B cell (primary cell): Measurements from ENCODE around the gene IPO13. TPM values are rescaled to one million over a fixed set of nuclear protein-coding genes. Genes with fewer than 3 reads are reported as not detected.

Experiments
- ATAC-seq: fragments of 200-7000 bp; cut with Tn5 transposase; one replicate; pipeline ENCODE4 v1.10.0; 2021; ENCODE audit warnings: low read depth, mild to moderate bottlenecking, moderate number of reproducible peaks, moderate library complexity
- CTCF ChIA-PET: fragments of 350-600 bp; sonication (Branson Sonifier 250); formaldehyde crosslinking; loops from one replicate; lab custom pipeline; 2021; ENCODE audit warnings: antibody characterized with exemption, inconsistent platforms; lab: Charles Lee
- POLR2A ChIA-PET: fragments of 350-600 bp; sonication (Branson Sonifier 250); formaldehyde crosslinking; loops from one replicate; lab custom pipeline; 2021; ENCODE audit warnings: antibody characterized with exemption; lab: Charles Lee
- DNase-seq: peaks from one replicate; pipeline ENCODE4 v3.0.0; 2013
- H2AFZ ChIP-seq: 2 replicates; pipeline ENCODE4 v1.6.1; 2012; ENCODE audit warnings: mild to moderate bottlenecking, low read depth, low read length; ENCODE audit not compliant: insufficient read depth, poor library complexity, severe bottlenecking
- H3K27ac ChIP-seq, 2 donors: 1 replicate in 1 of 2; 2 replicates in 1 of 2; pipeline ENCODE4 v1.5.1; 2012 to 2013; ENCODE audit warnings: low read length in 2 of 2, mild to moderate bottlenecking in 2 of 2, moderate library complexity in 1 of 2
- H3K27me3 ChIP-seq, 4 experiments: fragments of 200-600 bp in 1 of 4; sonication (generic) in 1 of 4; replicated peaks in 1 of 4; 1 replicate in 2 of 4; 2 replicates in 2 of 4; pipeline versions ENCODE4 v1.6.1 to v1.7.0; 2013 to 2016; ENCODE audit warnings: low read length in 3 of 4, mild to moderate bottlenecking in 2 of 4, mixed read lengths in 1 of 4, moderate library complexity in 1 of 4; ENCODE audit not compliant: insufficient read depth in 4 of 4, control insufficient read depth in 3 of 4; ENCODE audit errors: control extremely low read depth in 1 of 4
- H3K36me3 ChIP-seq, 2 experiments: replicated peaks in 1 of 2; 1 replicate in 1 of 2; 2 replicates in 1 of 2; pipeline versions ENCODE4 v1.6.1 to v1.7.1; 2013; ENCODE audit warnings: low read length in 1 of 2; ENCODE audit not compliant: insufficient read depth in 2 of 2, control insufficient read depth in 1 of 2; ENCODE audit errors: control extremely low read depth in 1 of 2, extremely low read depth in 1 of 2
- H3K4me1 ChIP-seq, 2 donors: fragments of 200-600 bp in 1 of 2; sonication (generic) in 1 of 2; 1 replicate in 1 of 2; 2 replicates in 1 of 2; pipeline versions ENCODE4 v1.5.1 to v1.6.1; 2013 to 2017; ENCODE audit warnings: low read length in 2 of 2; ENCODE audit not compliant: control insufficient read depth in 2 of 2, insufficient read depth in 2 of 2
- H3K4me2 ChIP-seq: replicated peaks from 2 replicates; pipeline ENCODE3; 2012; ENCODE audit warnings: mild to moderate bottlenecking, low read depth, low read length; ENCODE audit not compliant: poor library complexity, severe bottlenecking
- H3K4me3 ChIP-seq, 5 experiments: fragments of 200-600 bp in 1 of 5; sonication (generic) in 1 of 5; 1 replicate in 3 of 5; 2 replicates in 2 of 5; pipeline versions ENCODE4 v1.5.1 to v1.7.0; 2011 to 2016; ENCODE audit warnings: low read length in 4 of 5, mild to moderate bottlenecking in 4 of 5, low read depth in 2 of 5, control low read depth in 1 of 5, moderate library complexity in 1 of 5; ENCODE audit not compliant: insufficient read depth in 1 of 5; ENCODE audit errors: control extremely low read depth in 1 of 5, extremely low read depth in 1 of 5
- H3K79me2 ChIP-seq: fragments of 200-600 bp; sonication (generic); one replicate; pipeline ENCODE4 v1.6.0; 2016; ENCODE audit warnings: low read length; ENCODE audit not compliant: control insufficient read depth, insufficient read depth
- H3K9ac ChIP-seq: fragments of 200-600 bp; sonication (generic); 2 replicates; pipeline ENCODE4 v1.6.1; 2017; ENCODE audit warnings: mild to moderate bottlenecking, low read length, moderate library complexity
- H3K9me3 ChIP-seq, 3 donors: one replicate each; pipeline versions ENCODE4 v1.6.1 to v1.7.1; 2013; ENCODE audit warnings: low read length in 2 of 3; ENCODE audit not compliant: control insufficient read depth in 2 of 3, insufficient read depth in 1 of 3; ENCODE audit errors: control extremely low read depth in 1 of 3
- H4K20me1 ChIP-seq: 2 replicates; pipeline ENCODE4 v1.6.0; 2012; ENCODE audit warnings: mild to moderate bottlenecking, low read length; ENCODE audit not compliant: insufficient read depth, control insufficient read depth, poor library complexity, severe bottlenecking
- H3K27ac Mint-ChIP-seq: one replicate; pipeline ENCODE4 v1.8.0; 2021; ENCODE audit warnings: mixed read lengths
- H3K27me3 Mint-ChIP-seq: one replicate; pipeline ENCODE4 v1.8.0; 2021; ENCODE audit warnings: mixed read lengths
- H3K4me1 Mint-ChIP-seq: one replicate; pipeline ENCODE4 v1.8.0; 2021; ENCODE audit warnings: mixed read lengths
- H3K4me3 Mint-ChIP-seq: one replicate; pipeline ENCODE4 v1.8.0; 2021; ENCODE audit warnings: mixed read lengths
- H3K9me3 Mint-ChIP-seq: one replicate; pipeline ENCODE4 v1.8.0; 2022; ENCODE audit warnings: mixed read lengths; ENCODE audit not compliant: insufficient read depth
- EZH2 ChIP-seq: IDR thresholded peaks from 2 replicates; pipeline ENCODE4 v1.6.1; 2012; ENCODE audit warnings: borderline replicate concordance, low read depth, mild to moderate bottlenecking, moderate library complexity, low read length; ENCODE audit not compliant: insufficient read depth, poor library complexity, severe bottlenecking
- WGBS: methylation state at CpG from one replicate; pipeline ENCODE4 v1.1.5; 2013; ENCODE audit warnings: missing lambda C conversion rate; ENCODE audit not compliant: insufficient coverage; 5-methylcytosine and 5-hydroxymethylcytosine counted together
- intact Hi-C: fragments of 100-400 bp; cut with micrococcal nuclease; formaldehyde crosslinking; loops from one replicate; pipeline ENCODE4 v1.10.0; 2022
- polyA plus RNA-seq: library from polyadenylated mRNA; depleted of rRNA; stranded (reverse); fragments of >200 nt; gene quantifications from 2 replicates; pipeline ENCODE4 v1.2.3, GENCODE V29; 2012
- total RNA-seq, 2 donors: library from RNA; stranded (reverse); fragments of 120-200 nt in 1 of 2; gene quantifications; 1 replicate in 1 of 2; 2 replicates in 1 of 2; pipeline versions ENCODE4 v1.2.3 to v1.2.4, GENCODE V29; 2013 to 2022
- TF ChIP-seq, protein P1 (sequence below): fragments of 200-600 bp; IDR thresholded peaks from one replicate; pipeline ENCODE4 v1.8.0; 2022; ENCODE audit warnings: antibody characterized with exemption, mild to moderate bottlenecking

The IPO13 gene
- total and polyA plus RNA-seq, 2 donors (not counting 1 experiment from before 2014, with no cell fraction given) = 18.7 to 19.7 TPM

DNA sequence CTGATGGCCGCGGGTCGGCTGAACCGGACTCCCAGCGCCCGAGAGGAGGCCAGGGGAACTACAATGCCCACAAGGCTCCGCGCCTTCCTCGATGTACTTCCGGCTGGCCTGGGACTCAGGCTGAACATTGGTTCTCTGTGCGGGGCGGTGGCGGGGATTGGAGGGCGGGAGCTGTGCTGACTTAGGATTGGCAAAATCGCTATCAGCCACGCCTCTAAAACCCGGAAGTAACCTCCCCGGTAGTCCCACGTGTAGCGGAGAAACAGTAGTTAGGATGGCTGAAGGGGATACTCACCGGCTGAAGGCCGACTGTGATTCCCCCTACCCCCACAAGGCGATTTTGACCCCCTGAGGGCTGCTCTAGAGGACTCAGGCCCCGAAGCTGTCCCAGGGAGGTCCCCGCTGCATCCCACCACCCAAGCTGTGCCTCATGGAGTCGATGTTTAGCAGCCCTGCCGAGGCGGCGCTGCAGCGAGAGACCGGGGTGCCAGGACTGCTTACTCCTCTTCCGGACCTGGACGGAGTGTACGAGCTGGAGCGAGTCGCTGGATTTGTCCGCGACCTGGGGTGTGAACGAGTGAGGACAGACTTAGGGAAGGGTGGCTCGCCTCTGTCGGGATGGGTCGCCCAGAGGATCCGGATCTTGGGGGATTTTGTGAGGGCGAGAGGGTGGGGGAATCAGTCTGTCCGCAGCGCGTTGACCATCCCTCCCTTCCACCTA is 23.2 kb downstream of the IPO13 start, which contains the start of gene DPH2:
Gene DPH2 (plus strand): TSS at position 265 of the 721 bp plus-strand sequence. CDS start 166 bp downstream, at position 431.
- H3K9me3 ChIP-seq = no peaks in the 10 kb centered on the region
- POLR2A ChIA-PET = interaction anchor here (0.6 to 0.7 kb wide), 2 partner anchors 10 to 23 kb away, joined by 3 to 4 read pairs; partner anchors contain the start of gene IPO13
- peak; percentile 85 for ATAC-seq
- H3K4me3 ChIP-seq = peak within 1 kb of the TSS; percentile 62 to 96 (median 92)
- peak within 1 kb of the TSS; percentile 79 for H3K27ac Mint-ChIP-seq
- peak within 1 kb of the TSS in 1 of 2 donors; percentile 60 for H3K27ac ChIP-seq
- H3K4me3 Mint-ChIP-seq = peak within 1 kb of the TSS; percentile 95
- no peaks in the 10 kb centered on the region for H3K9me3 Mint-ChIP-seq
- intact Hi-C loops = loop anchor here (1.0 to 10.0 kb wide), 4 partner anchors 24 to 1515 kb away; partner anchors contain the start of genes IPO13, KDM4A, PPCS and ST3GAL3
- TF ChIP-seq, protein P1, sequence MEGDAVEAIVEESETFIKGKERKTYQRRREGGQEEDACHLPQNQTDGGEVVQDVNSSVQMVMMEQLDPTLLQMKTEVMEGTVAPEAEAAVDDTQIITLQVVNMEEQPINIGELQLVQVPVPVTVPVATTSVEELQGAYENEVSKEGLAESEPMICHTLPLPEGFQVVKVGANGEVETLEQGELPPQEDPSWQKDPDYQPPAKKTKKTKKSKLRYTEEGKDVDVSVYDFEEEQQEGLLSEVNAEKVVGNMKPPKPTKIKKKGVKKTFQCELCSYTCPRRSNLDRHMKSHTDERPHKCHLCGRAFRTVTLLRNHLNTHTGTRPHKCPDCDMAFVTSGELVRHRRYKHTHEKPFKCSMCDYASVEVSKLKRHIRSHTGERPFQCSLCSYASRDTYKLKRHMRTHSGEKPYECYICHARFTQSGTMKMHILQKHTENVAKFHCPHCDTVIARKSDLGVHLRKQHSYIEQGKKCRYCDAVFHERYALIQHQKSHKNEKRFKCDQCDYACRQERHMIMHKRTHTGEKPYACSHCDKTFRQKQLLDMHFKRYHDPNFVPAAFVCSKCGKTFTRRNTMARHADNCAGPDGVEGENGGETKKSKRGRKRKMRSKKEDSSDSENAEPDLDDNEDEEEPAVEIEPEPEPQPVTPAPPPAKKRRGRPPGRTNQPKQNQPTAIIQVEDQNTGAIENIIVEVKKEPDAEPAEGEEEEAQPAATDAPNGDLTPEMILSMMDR = no peak
- TF ChIP-seq EZH2 = no peak
- whole genome bisulfite sequencing = 2% methylated on average over 42 of the region's 47 CpGs
- CTCF ChIA-PET = interaction anchor here (0.7 to 1.7 kb wide), 4 partner anchors 23 to 36 kb away, joined by 3 to 4 read pairs (median 4); partner anchors contain the start of genes ARTN and IPO13
- peak within 1 kb of the TSS; percentile 81 for H2AFZ ChIP-seq
- no peaks in the 10 kb centered on the region for H3K27me3 Mint-ChIP-seq
- peaks cover 37% of the 10 kb centered on the region for H3K4me1 Mint-ChIP-seq
- DNase-seq = peak; percentile 95
- H3K4me1 ChIP-seq = peaks cover 17 to 30% of the 10 kb centered on the region in 2 donors
- peaks cover 10% of the 10 kb centered on the region for H4K20me1 ChIP-seq
- no peaks in the 10 kb centered on the region for H3K27me3 ChIP-seq
- H3K36me3 ChIP-seq = peaks cover 0 to 10% of the 10 kb centered on the region in 2 experiments
- H3K79me2 ChIP-seq = peaks cover 23% of the 10 kb centered on the region
- H3K4me2 ChIP-seq = peak within 1 kb of the TSS; percentile 96
- H3K9ac ChIP-seq = peak within 1 kb of the TSS; percentile 81
